Measurements from ENCODE around the gene PRKAR2B. TPM values are rescaled to one million over a fixed set of nuclear protein-coding genes. Genes with fewer than 3 reads are reported as not detected.
A peak's percentile ranks its signal among the peaks of the same experiment; 100 is the strongest.

The PRKAR2B gene
- total and polyA plus RNA-seq, 2 of the 4 experiments (the other 2 are of a cell fraction), result 3.0 to 3.1 TPM

GRCh38 chr7:107071129-107071528 is 26.6 kb downstream of the PRKAR2B start:
- no peaks in the 10 kb centered on the region for H3K9me3 ChIP-seq (ENCODE audit: control insufficient read depth, insufficient read depth, low read length)
- BruUV-seq (replicated peaks), result no TSS peak
- no peaks in the 10 kb centered on the region for H3K79me1 ChIP-seq (ENCODE audit: low read depth in 1 of 2, low read length in 2 of 2)
- H3K27me3 ChIP-seq (ENCODE audit: control insufficient read depth, insufficient read depth, low read length), result no peaks in the 10 kb centered on the region
- TF ChIP-seq ELK1 (IDR thresholded peaks at IDR 0.05; ENCODE audit: borderline replicate concordance, low read depth, low read length), result no peak
- peak; percentile 77 for TF ChIP-seq MAFK (IDR thresholded peaks at IDR 0.05; ENCODE audit: low read depth, low read length)
- H3K18ac ChIP-seq (ENCODE audit: low read depth, low read length), result no peak overlapping the region
- CTCF ChIA-PET, result no interaction called here
- in situ Hi-C loops (cut with MboI; ENCODE audit: low sequenced_read_pairs), result no loop called here
- no peak overlapping the region for H3K27ac ChIP-seq (ENCODE audit: insufficient read depth, low read length)
- POLR2A ChIA-PET (ENCODE audit: unreplicated experiment), result no interaction called here
- WGBS, 2 experiments (ENCODE audit: extremely low coverage in 2 of 2, insufficient read length in 1 of 2), result no CpG with 5 or more reads among the region's 3 CpGs
- H3K4me2 ChIP-seq (ENCODE audit: low read depth, low read length), result no peak overlapping the region
- H2BK20ac ChIP-seq (ENCODE audit: low read depth, low read length), result no peak overlapping the region
- H3K4ac ChIP-seq (ENCODE audit: low read depth, low read length), result no peak overlapping the region
- no peak overlapping the region for H4K8ac ChIP-seq (ENCODE audit: low read depth in 2 of 2, low read length in 2 of 2)
- no peak overlapping the region for H4K5ac ChIP-seq (ENCODE audit: low read depth, low read length)
- peaks cover 2% of the 10 kb centered on the region; the same call in 1 of the 2 replicates for H3K9me1 ChIP-seq (ENCODE audit: insufficient read depth, low read length)
- no peak for ATAC-seq (ENCODE audit: low read depth)
- H3K36me3 ChIP-seq (ENCODE audit: control insufficient read depth, insufficient read depth, low read length), result no peaks in the 10 kb centered on the region
- H2BK15ac ChIP-seq (ENCODE audit: low read depth, low read length), result no peak overlapping the region
- no peak overlapping the region for H2AFZ ChIP-seq (replicated peaks; ENCODE audit: low read length, poor library complexity)
- H2BK120ac ChIP-seq (ENCODE audit: low read depth, low read length), result no peak overlapping the region
- H2AK5ac ChIP-seq (ENCODE audit: low read depth, low read length), result no peak overlapping the region
- no peak overlapping the region for H3K23ac ChIP-seq (ENCODE audit: low read depth, low read length)
- no peak overlapping the region for H2AK9ac ChIP-seq (replicated peaks; ENCODE audit: low read depth, low read length, poor library complexity)
- H3K14ac ChIP-seq (replicated peaks; ENCODE audit: low read depth, low read length), result no peak overlapping the region
- intact Hi-C loops (cut with micrococcal nuclease), result no loop called here
- no peak overlapping the region for H3K4me3 ChIP-seq (ENCODE audit: insufficient read depth, low read depth, low read length)
- H4K91ac ChIP-seq (ENCODE audit: insufficient read depth, low read depth, low read length), result no peak overlapping the region
- dilution Hi-C loops (cut with HindIII; ENCODE audit: low sequenced_read_pairs, unreplicated experiment), result no loop called here
- peaks cover 3% of the 10 kb centered on the region for H3K4me1 ChIP-seq (ENCODE audit: control insufficient read depth, insufficient read depth, low read length)
- H3K56ac ChIP-seq (ENCODE audit: extremely low read depth, insufficient read depth, low read length), result no peak overlapping the region
- no peaks in the 10 kb centered on the region for H4K20me1 ChIP-seq (ENCODE audit: insufficient read depth, low read length)
- no peak for DNase-seq
- no peak overlapping the region for H2BK5ac ChIP-seq (ENCODE audit: low read depth, low read length, poor library complexity, severe bottlenecking)
- no peak overlapping the region for H3K9ac ChIP-seq (ENCODE audit: low read depth, low read length)

All from IMR-90 (cell line).